GM12892 (cell line): ENCODE data around the gene CCDC50.

Source experiments
- POLR2A ChIP-seq: IDR thresholded peaks from 2 replicates; pipeline ENCODE4 v1.6.1; 2011; ENCODE audit warnings: low read depth, low read length, control low read depth
- POLR2AphosphoS5 ChIP-seq: IDR thresholded peaks from 2 replicates; pipeline ENCODE4 v1.6.1; 2011; ENCODE audit warnings: low read depth, low read length, control low read depth
- TAF1 ChIP-seq: IDR thresholded peaks from 2 replicates; pipeline ENCODE4 v1.6.1; 2011; ENCODE audit warnings: low read depth, mild to moderate bottlenecking, control low read depth, low read length, borderline replicate concordance

- TF ChIP-seq POLR2A (no peak), POLR2AphosphoS5 (no peak), TAF1 (no peak)
Measured at GRCh38 chr3:191432162-191432561, 103.0 kb downstream of the CCDC50 start.
